ENCODE results near the gene AMOT. TPM values are rescaled to one million over a fixed set of nuclear protein-coding genes. Genes with fewer than 3 reads are reported as not detected.

Gene AMOT
- total and polyA plus RNA-seq, 2 experiments from 2014 or later, result 2.1 to 5.4 TPM

DNA sequence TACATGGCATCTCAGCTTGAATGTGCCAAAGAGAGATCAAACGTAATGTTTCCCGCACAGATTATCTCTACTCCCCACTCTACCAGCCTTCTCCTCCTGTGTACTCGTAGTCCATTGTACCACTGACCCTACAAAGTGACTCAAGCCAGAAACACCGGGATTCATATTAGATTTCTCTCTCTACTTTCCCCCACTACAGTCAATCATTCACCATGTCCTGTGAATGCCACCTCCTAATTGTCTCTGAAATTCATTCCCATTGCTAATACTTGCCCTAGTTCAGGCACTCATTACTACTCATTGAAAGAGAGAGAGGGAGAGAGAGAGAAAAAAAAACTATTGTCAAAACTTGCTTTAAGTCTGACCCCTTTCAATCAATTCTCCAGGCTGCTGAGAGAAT lies 82.7 kb downstream of the AMOT start:
- no peak for ATAC-seq
- H4K20me1 ChIP-seq (replicated peaks; ENCODE audit: insufficient read depth), result no peaks in the 10 kb centered on the region
- Mint-ChIP-seq H3K27me3 (ENCODE audit: insufficient read depth, low read depth, poor library complexity) (peaks cover 1% of the 10 kb centered on the region), H3K4me1 (no peaks in the 10 kb centered on the region), H3K27ac (no peak overlapping the region), H3K4me3 (no peak overlapping the region), H3K9me3 (no peaks in the 10 kb centered on the region), H3K36me3 (ENCODE audit: low read depth) (no peaks in the 10 kb centered on the region)
- H3K27me3 ChIP-seq (ENCODE audit: insufficient read depth), result no peaks in the 10 kb centered on the region
- no peak for DNase-seq (ENCODE audit: low spot score)
- H3K4me3 ChIP-seq, result no peak overlapping the region
- H3K36me3 ChIP-seq (ENCODE audit: insufficient read depth), result no peaks in the 10 kb centered on the region
- H3F3A ChIP-seq (replicated peaks; ENCODE audit: low read depth), result no peaks in the 10 kb centered on the region
- H3K4me1 ChIP-seq (ENCODE audit: insufficient read depth), result no peaks in the 10 kb centered on the region
- H3K9me2 ChIP-seq (ENCODE audit: insufficient read depth), result no peaks in the 10 kb centered on the region
- no peak overlapping the region for H2AFZ ChIP-seq
- H3K79me2 ChIP-seq (replicated peaks; ENCODE audit: insufficient read depth), result no peaks in the 10 kb centered on the region
- H3K27ac ChIP-seq (ENCODE audit: low read depth), result no peak overlapping the region
- H3K4me2 ChIP-seq, result no peak overlapping the region
- TF ChIP-seq POLR2AphosphoS5 (IDR thresholded peaks at IDR 0.05; ENCODE audit: low read depth), result no peak
- TF ChIP-seq EZH2phosphoT487 (IDR thresholded peaks at IDR 0.05; ENCODE audit: unreplicated experiment), result no peak
- TF ChIP-seq, protein P1, sequence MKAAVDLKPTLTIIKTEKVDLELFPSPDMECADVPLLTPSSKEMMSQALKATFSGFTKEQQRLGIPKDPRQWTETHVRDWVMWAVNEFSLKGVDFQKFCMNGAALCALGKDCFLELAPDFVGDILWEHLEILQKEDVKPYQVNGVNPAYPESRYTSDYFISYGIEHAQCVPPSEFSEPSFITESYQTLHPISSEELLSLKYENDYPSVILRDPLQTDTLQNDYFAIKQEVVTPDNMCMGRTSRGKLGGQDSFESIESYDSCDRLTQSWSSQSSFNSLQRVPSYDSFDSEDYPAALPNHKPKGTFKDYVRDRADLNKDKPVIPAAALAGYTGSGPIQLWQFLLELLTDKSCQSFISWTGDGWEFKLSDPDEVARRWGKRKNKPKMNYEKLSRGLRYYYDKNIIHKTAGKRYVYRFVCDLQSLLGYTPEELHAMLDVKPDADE (IDR thresholded peaks at IDR 0.05), result no peak
- no peak for TF ChIP-seq NANOG (IDR thresholded peaks at IDR 0.05; ENCODE audit: borderline replicate concordance)
- TF ChIP-seq, protein P2, sequence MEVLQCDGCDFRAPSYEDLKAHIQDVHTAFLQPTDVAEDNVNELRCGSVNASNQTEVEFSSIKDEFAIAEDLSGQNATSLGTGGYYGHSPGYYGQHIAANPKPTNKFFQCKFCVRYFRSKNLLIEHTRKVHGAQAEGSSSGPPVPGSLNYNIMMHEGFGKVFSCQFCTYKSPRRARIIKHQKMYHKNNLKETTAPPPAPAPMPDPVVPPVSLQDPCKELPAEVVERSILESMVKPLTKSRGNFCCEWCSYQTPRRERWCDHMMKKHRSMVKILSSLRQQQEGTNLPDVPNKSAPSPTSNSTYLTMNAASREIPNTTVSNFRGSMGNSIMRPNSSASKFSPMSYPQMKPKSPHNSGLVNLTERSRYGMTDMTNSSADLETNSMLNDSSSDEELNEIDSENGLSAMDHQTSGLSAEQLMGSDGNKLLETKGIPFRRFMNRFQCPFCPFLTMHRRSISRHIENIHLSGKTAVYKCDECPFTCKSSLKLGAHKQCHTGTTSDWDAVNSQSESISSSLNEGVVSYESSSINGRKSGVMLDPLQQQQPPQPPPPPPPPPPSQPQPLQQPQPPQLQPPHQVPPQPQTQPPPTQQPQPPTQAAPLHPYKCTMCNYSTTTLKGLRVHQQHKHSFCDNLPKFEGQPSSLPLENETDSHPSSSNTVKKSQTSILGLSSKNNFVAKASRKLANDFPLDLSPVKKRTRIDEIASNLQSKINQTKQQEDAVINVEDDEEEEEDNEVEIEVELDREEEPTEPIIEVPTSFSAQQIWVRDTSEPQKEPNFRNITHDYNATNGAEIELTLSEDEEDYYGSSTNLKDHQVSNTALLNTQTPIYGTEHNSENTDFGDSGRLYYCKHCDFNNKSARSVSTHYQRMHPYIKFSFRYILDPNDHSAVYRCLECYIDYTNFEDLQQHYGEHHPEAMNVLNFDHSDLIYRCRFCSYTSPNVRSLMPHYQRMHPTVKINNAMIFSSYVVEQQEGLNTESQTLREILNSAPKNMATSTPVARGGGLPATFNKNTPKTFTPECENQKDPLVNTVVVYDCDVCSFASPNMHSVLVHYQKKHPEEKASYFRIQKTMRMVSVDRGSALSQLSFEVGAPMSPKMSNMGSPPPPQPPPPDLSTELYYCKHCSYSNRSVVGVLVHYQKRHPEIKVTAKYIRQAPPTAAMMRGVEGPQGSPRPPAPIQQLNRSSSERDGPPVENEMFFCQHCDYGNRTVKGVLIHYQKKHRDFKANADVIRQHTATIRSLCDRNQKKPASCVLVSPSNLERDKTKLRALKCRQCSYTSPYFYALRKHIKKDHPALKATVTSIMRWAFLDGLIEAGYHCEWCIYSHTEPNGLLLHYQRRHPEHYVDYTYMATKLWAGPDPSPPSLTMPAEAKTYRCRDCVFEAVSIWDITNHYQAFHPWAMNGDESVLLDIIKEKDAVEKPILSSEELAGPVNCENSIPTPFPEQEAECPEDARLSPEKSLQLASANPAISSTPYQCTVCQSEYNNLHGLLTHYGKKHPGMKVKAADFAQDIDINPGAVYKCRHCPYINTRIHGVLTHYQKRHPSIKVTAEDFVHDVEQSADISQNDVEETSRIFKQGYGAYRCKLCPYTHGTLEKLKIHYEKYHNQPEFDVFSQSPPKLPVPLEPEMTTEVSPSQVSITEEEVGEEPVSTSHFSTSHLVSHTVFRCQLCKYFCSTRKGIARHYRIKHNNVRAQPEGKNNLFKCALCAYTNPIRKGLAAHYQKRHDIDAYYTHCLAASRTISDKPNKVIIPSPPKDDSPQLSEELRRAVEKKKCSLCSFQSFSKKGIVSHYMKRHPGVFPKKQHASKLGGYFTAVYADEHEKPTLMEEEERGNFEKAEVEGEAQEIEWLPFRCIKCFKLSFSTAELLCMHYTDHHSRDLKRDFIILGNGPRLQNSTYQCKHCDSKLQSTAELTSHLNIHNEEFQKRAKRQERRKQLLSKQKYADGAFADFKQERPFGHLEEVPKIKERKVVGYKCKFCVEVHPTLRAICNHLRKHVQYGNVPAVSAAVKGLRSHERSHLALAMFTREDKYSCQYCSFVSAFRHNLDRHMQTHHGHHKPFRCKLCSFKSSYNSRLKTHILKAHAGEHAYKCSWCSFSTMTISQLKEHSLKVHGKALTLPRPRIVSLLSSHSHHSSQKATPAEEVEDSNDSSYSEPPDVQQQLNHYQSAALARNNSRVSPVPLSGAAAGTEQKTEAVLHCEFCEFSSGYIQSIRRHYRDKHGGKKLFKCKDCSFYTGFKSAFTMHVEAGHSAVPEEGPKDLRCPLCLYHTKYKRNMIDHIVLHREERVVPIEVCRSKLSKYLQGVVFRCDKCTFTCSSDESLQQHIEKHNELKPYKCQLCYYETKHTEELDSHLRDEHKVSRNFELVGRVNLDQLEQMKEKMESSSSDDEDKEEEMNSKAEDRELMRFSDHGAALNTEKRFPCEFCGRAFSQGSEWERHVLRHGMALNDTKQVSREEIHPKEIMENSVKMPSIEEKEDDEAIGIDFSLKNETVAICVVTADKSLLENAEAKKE (CRISPR knock-in tag; IDR thresholded peaks at IDR 0.05), result no peak
- TF ChIP-seq ZNF331 (CRISPR knock-in tag; IDR thresholded peaks at IDR 0.05; ENCODE audit: low read depth), result no peak
- TF ChIP-seq ZNF114 (CRISPR knock-in tag; IDR thresholded peaks at IDR 0.05), result no peak
- TF ChIP-seq EZH2 (IDR thresholded peaks at IDR 0.05; ENCODE audit: low read depth, unreplicated experiment), result no peak
- TF ChIP-seq CREB1 (CRISPR knock-in tag; IDR thresholded peaks at IDR 0.05; ENCODE audit: low read depth), result no peak
- TF ChIP-seq, protein P3, sequence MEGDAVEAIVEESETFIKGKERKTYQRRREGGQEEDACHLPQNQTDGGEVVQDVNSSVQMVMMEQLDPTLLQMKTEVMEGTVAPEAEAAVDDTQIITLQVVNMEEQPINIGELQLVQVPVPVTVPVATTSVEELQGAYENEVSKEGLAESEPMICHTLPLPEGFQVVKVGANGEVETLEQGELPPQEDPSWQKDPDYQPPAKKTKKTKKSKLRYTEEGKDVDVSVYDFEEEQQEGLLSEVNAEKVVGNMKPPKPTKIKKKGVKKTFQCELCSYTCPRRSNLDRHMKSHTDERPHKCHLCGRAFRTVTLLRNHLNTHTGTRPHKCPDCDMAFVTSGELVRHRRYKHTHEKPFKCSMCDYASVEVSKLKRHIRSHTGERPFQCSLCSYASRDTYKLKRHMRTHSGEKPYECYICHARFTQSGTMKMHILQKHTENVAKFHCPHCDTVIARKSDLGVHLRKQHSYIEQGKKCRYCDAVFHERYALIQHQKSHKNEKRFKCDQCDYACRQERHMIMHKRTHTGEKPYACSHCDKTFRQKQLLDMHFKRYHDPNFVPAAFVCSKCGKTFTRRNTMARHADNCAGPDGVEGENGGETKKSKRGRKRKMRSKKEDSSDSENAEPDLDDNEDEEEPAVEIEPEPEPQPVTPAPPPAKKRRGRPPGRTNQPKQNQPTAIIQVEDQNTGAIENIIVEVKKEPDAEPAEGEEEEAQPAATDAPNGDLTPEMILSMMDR (conservative IDR thresholded peaks at IDR 0.05; ENCODE audit: low read depth in 2 of 2), result no peak
- no peak for TF ChIP-seq STAT1 (IDR thresholded peaks at IDR 0.05; ENCODE audit: unreplicated experiment)
- TF ChIP-seq, protein P4, sequence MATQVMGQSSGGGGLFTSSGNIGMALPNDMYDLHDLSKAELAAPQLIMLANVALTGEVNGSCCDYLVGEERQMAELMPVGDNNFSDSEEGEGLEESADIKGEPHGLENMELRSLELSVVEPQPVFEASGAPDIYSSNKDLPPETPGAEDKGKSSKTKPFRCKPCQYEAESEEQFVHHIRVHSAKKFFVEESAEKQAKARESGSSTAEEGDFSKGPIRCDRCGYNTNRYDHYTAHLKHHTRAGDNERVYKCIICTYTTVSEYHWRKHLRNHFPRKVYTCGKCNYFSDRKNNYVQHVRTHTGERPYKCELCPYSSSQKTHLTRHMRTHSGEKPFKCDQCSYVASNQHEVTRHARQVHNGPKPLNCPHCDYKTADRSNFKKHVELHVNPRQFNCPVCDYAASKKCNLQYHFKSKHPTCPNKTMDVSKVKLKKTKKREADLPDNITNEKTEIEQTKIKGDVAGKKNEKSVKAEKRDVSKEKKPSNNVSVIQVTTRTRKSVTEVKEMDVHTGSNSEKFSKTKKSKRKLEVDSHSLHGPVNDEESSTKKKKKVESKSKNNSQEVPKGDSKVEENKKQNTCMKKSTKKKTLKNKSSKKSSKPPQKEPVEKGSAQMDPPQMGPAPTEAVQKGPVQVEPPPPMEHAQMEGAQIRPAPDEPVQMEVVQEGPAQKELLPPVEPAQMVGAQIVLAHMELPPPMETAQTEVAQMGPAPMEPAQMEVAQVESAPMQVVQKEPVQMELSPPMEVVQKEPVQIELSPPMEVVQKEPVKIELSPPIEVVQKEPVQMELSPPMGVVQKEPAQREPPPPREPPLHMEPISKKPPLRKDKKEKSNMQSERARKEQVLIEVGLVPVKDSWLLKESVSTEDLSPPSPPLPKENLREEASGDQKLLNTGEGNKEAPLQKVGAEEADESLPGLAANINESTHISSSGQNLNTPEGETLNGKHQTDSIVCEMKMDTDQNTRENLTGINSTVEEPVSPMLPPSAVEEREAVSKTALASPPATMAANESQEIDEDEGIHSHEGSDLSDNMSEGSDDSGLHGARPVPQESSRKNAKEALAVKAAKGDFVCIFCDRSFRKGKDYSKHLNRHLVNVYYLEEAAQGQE (IDR thresholded peaks at IDR 0.05; ENCODE audit: unreplicated experiment), result no peak
- TF ChIP-seq JUNB (IDR thresholded peaks at IDR 0.05; ENCODE audit: unreplicated experiment), result no peak

Data from GM23338 (cell line).